GM12872 (cell line): Measurements from ENCODE around the gene CYB561D2.

Experiments used
- TF ChIP-seq, protein P1 (sequence below): IDR thresholded peaks from 3 replicates; pipeline ENCODE4 v1.5.1; 2011; ENCODE audit warnings: low read depth, mild to moderate bottlenecking, low read length, moderate library complexity; ENCODE audit not compliant: insufficient read depth

The CYB561D2 gene

DNA sequence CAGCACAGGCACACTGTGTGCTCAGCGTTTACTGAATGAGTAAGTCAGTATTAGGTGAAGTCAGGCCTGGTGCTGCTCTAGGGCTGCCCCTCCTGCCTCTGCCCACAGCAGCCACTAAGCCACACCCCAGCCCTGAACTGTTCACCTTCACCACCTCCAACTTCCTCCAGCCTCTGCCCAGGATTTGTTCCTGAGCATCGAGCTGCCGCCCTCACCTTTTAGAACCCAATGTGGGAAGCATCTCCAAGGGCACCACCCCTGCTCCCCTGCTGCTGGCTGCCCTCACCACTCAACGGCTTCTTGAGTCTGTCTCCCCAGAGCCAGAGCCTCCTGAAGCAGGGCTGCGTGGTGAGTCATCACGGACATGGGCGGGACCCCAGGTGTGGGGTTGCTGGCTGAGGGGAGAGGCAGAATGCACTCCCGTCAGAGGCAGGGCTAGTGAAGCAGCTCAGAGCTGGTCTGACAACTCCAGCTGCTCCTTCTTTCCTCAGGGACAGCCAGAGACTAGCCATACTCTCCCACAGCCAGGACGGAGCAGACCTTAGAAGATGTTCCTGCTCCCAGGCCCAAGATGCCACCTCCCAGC lies 33.9 kb upstream of the CYB561D2 start:
- TF ChIP-seq, protein P1, sequence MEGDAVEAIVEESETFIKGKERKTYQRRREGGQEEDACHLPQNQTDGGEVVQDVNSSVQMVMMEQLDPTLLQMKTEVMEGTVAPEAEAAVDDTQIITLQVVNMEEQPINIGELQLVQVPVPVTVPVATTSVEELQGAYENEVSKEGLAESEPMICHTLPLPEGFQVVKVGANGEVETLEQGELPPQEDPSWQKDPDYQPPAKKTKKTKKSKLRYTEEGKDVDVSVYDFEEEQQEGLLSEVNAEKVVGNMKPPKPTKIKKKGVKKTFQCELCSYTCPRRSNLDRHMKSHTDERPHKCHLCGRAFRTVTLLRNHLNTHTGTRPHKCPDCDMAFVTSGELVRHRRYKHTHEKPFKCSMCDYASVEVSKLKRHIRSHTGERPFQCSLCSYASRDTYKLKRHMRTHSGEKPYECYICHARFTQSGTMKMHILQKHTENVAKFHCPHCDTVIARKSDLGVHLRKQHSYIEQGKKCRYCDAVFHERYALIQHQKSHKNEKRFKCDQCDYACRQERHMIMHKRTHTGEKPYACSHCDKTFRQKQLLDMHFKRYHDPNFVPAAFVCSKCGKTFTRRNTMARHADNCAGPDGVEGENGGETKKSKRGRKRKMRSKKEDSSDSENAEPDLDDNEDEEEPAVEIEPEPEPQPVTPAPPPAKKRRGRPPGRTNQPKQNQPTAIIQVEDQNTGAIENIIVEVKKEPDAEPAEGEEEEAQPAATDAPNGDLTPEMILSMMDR = no peak

DNA sequence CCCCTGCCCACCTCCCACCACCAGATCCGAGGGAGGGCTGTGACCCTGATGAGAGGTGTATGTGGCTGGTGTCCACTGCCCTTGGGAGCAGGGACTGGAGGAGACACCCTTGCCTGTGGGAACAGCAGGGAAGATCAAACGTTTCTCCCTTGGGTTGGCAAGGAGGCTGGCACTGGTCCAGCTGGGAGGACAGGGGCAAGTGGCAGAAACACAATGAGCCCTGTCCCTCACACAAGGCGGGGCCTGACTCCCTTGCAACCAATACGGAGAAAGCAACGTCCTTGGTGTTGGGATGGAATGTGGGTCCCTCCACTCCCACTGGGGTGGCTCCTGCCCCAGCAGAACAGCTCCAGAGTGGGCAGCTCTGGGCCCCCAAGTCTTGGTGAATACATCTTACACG lies 33.4 kb upstream of the CYB561D2 start:
- TF ChIP-seq, protein P1 = no peak

DNA sequence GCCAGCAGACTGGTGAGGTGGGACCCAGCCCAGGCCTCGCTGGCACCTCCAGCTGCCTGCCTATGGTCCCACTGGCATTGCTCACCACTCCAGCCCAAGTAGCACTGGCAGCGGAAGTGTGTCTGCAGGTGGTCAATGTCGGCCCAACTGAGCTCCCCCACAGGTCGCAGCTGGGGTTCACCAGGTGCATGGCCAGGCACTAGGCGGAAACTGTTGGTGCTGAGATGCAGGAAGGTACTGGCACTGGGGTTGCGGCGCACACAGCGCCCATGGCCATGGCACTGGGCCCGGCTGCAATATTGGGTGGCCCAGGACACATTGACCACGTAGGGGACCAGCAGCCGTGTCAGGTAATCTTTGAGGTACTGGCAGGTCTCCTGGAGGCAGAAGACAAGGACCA lies 32.5 kb upstream of the CYB561D2 start:
- TF ChIP-seq, protein P1 = no peak

DNA sequence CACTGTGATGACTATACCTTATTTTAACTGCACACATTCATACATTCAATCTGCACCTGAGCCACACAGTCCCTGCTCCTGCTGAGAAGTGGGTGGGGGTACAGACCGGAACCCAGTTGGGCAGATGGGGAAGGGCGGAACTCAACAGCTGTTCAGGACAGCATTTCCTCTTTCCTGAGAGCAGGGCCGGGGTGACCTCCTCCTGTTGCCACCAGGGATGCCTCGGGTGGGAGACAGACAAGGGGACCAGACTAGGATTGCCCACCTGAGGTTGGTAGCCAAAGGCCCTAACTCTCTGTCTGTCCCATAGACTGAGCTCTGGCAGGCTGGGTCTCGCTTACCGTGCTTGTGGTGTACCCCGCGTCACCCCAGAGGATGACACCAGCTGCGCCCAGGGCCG lies 32.0 kb upstream of the CYB561D2 start:
- TF ChIP-seq, protein P1 = no peak

DNA sequence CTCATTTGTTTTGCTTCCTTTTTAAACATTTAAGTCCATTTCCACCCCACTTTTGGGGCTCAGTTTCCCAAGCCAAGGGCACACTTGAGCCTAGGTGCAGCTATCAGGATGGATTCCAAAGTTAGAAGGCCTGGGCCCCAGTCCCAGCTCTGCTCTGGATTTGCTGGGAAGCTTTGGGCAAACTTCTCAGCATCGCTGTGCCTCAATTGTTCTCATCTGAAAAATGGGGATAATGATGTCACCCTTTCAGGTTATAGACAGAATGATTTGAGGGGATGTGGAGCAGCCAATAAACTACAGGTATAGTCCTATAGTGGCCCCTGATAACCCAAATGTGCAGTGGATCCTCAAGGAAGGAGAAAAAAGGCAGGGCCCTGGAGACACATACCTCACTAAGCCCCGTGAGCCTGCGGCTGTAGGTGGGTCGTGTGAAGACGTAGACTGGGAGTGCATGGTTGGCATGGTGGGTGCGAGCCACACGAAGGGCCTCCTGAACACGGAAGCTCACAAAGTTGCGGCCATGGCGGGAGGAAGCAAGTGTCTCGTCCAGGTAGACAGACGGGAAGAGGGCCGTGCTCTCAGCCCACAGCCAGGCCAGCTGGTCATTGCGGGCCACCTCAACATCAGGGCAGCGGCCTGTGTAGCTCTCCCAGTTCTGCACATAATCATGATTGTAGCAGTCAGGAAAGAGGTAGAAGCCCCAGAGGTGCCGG lies 31.3 kb upstream of the CYB561D2 start:
- TF ChIP-seq, protein P1 = no peak

DNA sequence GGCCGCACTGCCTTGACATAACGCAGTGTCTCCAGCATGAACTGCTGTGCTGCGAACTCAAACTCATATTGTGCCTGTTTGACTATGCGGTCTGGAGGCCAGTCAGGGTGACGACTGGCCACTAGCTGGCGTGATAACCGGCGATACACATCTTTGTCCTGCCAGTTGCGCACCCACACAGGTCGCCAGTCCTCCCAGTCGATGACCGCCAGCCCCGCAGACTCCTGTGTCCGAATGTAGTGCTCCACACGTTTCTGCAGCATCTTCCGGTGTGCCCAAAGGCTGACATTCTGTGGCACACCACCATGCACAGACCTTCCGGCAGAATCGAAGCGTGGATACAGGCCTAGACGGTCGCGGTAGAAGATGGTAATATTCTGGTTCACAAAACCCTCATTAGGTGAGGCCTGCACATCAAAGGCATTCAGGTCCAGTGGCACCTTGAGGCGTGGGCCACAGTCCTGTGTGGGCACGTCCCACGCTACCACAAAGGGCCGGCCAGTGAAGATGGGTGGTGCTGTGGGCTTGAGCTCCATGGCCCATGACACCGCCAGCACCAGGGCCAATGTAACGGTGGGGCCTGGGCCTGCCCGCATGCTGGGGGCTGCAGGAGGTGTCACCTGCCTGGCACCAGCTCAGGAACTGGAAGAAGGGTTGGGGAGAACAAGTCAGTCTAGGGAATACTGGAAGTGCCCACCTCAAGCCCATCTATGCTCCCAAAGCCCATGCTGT lies 30.6 kb upstream of the CYB561D2 start:
- TF ChIP-seq, protein P1 = no peak

DNA sequence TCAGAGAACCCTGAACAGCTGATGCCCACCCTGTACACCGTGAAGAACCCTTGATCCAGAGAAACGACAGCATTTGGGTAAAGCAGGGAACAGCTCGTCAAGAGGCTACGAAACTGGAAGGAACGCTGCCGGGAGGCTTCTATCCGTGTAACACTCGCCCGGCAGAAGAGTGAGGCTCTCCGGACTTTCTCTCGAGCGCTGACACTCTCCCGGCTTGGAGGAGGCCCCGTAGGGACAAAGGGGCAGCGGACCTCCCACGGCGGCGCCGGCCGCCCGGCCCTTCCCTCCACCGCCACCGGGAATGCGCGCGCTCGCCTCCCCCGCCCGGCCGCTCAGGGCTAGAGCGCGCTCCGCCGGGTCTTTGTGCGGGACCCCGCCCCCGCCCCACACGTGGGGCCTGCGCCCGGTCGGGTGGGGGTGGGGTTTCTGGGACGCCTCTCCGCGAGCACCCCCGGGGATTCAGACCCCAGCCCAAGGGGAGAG lies 29.8 kb upstream of the CYB561D2 start:
- TF ChIP-seq, protein P1 = no peak
